C4-2B (cell line): ENCODE results near the gene DRG2.

Experiments used
- CTCF ChIP-seq: fragments of 450-650 bp; conservative IDR thresholded peaks from 2 replicates; pipeline ENCODE4 v1.5.1; 2017; ENCODE audit warnings: mild to moderate bottlenecking
- ZFX ChIP-seq: fragments of 450-650 bp; IDR thresholded peaks from 2 replicates; pipeline ENCODE4 v1.6.1; 2017

DNA sequence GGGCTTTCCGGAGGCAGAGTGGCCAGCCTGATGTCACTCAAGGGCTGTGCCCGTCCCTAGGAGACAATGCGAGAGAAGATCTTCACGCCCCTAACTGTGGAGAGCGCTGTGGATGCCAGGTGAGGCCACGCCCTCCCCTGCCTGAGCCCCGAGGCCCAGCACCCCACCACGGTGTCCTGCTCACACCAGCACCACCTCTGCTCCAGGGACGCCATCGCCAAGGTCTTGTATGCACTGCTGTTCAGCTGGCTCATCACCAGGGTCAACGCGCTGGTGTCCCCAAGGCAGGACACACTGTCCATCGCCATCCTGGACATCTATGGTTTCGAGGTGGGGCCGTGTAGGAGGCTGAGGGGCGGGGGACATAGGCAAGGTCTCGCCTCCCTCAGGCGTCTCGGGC lies 48.6 kb downstream of the DRG2 start:
- TF ChIP-seq CTCF (no peak), ZFX (no peak)
